H1 (cell line): Measurements from ENCODE around the gene TEKT5. TPM values are rescaled to one million over a fixed set of nuclear protein-coding genes. Genes with fewer than 3 reads are reported as not detected.
A peak's percentile ranks its signal among the peaks of the same experiment; 100 is the strongest.

Source experiments
- CTCF ChIA-PET: fragments of 300-600 bp; sonication (Branson Sonifier 250); formaldehyde crosslinking; loops from one replicate; lab custom pipeline; 2021; ENCODE audit not compliant: partially characterized antibody; lab: Charles Lee
- POLR2A ChIA-PET: fragments of 300-600 bp; sonication (Branson Sonifier 250); formaldehyde crosslinking; loops from one replicate; lab custom pipeline; 2021; ENCODE audit warnings: inconsistent platforms; ENCODE audit not compliant: partially characterized antibody; lab: Charles Lee
- DNase-seq, 2 experiments: peaks; one replicate each; pipeline versions ENCODE4 v3.0.0 to v3.0.0-alpha.2; 2010 to 2022; ENCODE audit warnings: low spot score in 2 of 2, low read depth in 1 of 2, mixed read lengths in 1 of 2
- FAIRE-seq: peaks from 2 replicates; lab custom pipeline; 2011; peaks lifted over from hg19 to GRCh38; lab: Jason Lieb, UNC
- H2AFZ ChIP-seq: 2 replicates; pipeline ENCODE4 v1.8.1; 2012; ENCODE audit warnings: low read length, inconsistent platforms
- H2AK5ac ChIP-seq: 2 replicates; pipeline ENCODE4 v1.6.1; 2013; ENCODE audit warnings: low read depth, low read length
- H2BK120ac ChIP-seq: replicated peaks from 2 replicates; pipeline ENCODE3; 2013; ENCODE audit warnings: low read depth, low read length, inconsistent platforms
- H2BK12ac ChIP-seq: 2 replicates; pipeline ENCODE4 v1.6.1; 2013; ENCODE audit warnings: low read depth, low read length
- H2BK15ac ChIP-seq: 2 replicates; pipeline ENCODE4 v1.6.1; 2013; ENCODE audit warnings: low read length
- H2BK20ac ChIP-seq: 2 replicates; pipeline ENCODE4 v1.6.1; 2013; ENCODE audit warnings: low read length
- H2BK5ac ChIP-seq: 2 replicates; pipeline ENCODE4 v1.6.1; 2013; ENCODE audit warnings: low read depth, low read length
- H3K14ac ChIP-seq: 2 replicates; pipeline ENCODE4 v1.6.1; 2013; ENCODE audit warnings: inconsistent platforms; ENCODE audit not compliant: insufficient read length
- H3K18ac ChIP-seq: 2 replicates; pipeline ENCODE4 v1.6.1; 2013; ENCODE audit warnings: low read length; ENCODE audit errors: extremely low read depth
- H3K23ac ChIP-seq: 2 replicates; pipeline ENCODE4 v1.6.1; 2013; ENCODE audit warnings: inconsistent platforms; ENCODE audit not compliant: insufficient read length
- H3K23me2 ChIP-seq: 2 replicates; pipeline ENCODE4 v1.6.1; 2013; ENCODE audit warnings: low read depth, low read length
- H3K27ac ChIP-seq: 2 replicates; pipeline ENCODE4 v1.6.1; 2011; ENCODE audit warnings: low read depth, low read length, inconsistent platforms
- H3K27me3 ChIP-seq, 4 experiments: replicated peaks in 1 of 4; 1 replicate in 1 of 4; 2 replicates in 3 of 4; pipeline versions ENCODE4 v1.6.1 to v1.8.1; 2011 to 2013; ENCODE audit warnings: low read length in 3 of 4, mild to moderate bottlenecking in 3 of 4, inconsistent platforms in 2 of 4, mixed read lengths in 2 of 4, moderate library complexity in 1 of 4; ENCODE audit not compliant: control insufficient read depth in 3 of 4, insufficient read depth in 3 of 4; ENCODE audit errors: extremely low read depth in 1 of 4
- H3K36me3 ChIP-seq, 4 experiments: 2 replicates each; pipeline versions ENCODE4 v1.6.1 to v1.8.1; 2011 to 2013; ENCODE audit warnings: mild to moderate bottlenecking in 4 of 4, low read length in 3 of 4, moderate library complexity in 2 of 4, control low read depth in 1 of 4, inconsistent platforms in 1 of 4; ENCODE audit not compliant: insufficient read depth in 4 of 4, control insufficient read depth in 2 of 4
- H3K4ac ChIP-seq: replicated peaks from 2 replicates; pipeline ENCODE3; 2013; ENCODE audit warnings: low read length, low read depth, mixed read lengths, inconsistent platforms; ENCODE audit not compliant: insufficient read length
- H3K4me1 ChIP-seq, 4 experiments: replicated peaks in 1 of 4; 1 replicate in 1 of 4; 2 replicates in 3 of 4; pipeline versions ENCODE4 v1.6.1 to v1.8.1; 2011 to 2013; ENCODE audit warnings: low read length in 3 of 4, inconsistent platforms in 2 of 4, mixed read lengths in 1 of 4; ENCODE audit not compliant: insufficient read depth in 4 of 4, control insufficient read depth in 3 of 4
- H3K4me2 ChIP-seq, 2 experiments: 2 replicates each; pipeline versions ENCODE4 v1.6.1 to v1.8.1; 2011 to 2013; ENCODE audit warnings: low read depth in 2 of 2, low read length in 2 of 2, control low read depth in 1 of 2, inconsistent platforms in 1 of 2, mild to moderate bottlenecking in 1 of 2; ENCODE audit not compliant: insufficient read depth in 1 of 2
- H3K4me3 ChIP-seq, 4 experiments: fragments of 200-600, 300-600 bp in 1 of 4; sonication (generic), shearing (Covaris generic), sonication (Bioruptor Twin) in 1 of 4; 2 replicates each; pipeline versions ENCODE4 v1.5.1 to v1.8.1; 2011 to 2016; ENCODE audit warnings: low read length in 4 of 4, low read depth in 3 of 4, control low read depth in 2 of 4, inconsistent platforms in 2 of 4, mild to moderate bottlenecking in 2 of 4, mixed read lengths in 1 of 4, moderate library complexity in 1 of 4; ENCODE audit not compliant: insufficient read depth in 2 of 4; ENCODE audit errors: extremely low read depth in 1 of 4
- H3K56ac ChIP-seq: replicated peaks from 2 replicates; pipeline ENCODE3; 2013; ENCODE audit warnings: low read depth, mild to moderate bottlenecking, mixed read lengths, low read length, inconsistent platforms; ENCODE audit not compliant: insufficient read length
- H3K79me1 ChIP-seq: 2 replicates; pipeline ENCODE4 v1.6.1; 2013; ENCODE audit warnings: low read depth, low read length, control low read depth
- H3K79me2 ChIP-seq, 2 experiments: 2 replicates each; pipeline versions ENCODE4 v1.6.1 to v1.8.1; 2012 to 2013; ENCODE audit warnings: low read length in 2 of 2, mild to moderate bottlenecking in 2 of 2, inconsistent platforms in 1 of 2; ENCODE audit not compliant: insufficient read depth in 2 of 2, control insufficient read depth in 1 of 2
- H3K9ac ChIP-seq, 4 experiments: replicated peaks in 1 of 4; 1 replicate in 1 of 4; 2 replicates in 3 of 4; pipeline versions ENCODE4 v1.6.1 to v1.8.1; 2011 to 2013; ENCODE audit warnings: low read depth in 3 of 4, low read length in 3 of 4, control low read depth in 2 of 4, mild to moderate bottlenecking in 2 of 4, moderate library complexity in 2 of 4, inconsistent platforms in 1 of 4; ENCODE audit errors: extremely low read depth in 1 of 4
- H3K9me3 ChIP-seq, 2 experiments: 2 replicates each; pipeline versions ENCODE4 v1.6.1 to v1.8.1; 2012 to 2013; ENCODE audit warnings: mild to moderate bottlenecking in 2 of 2, moderate library complexity in 2 of 2, control low read depth in 1 of 2, inconsistent platforms in 1 of 2, low read depth in 1 of 2, low read length in 1 of 2, mixed read lengths in 1 of 2; ENCODE audit not compliant: insufficient read depth in 2 of 2
- H4K20me1 ChIP-seq, 2 experiments: replicated peaks in 1 of 2; 2 replicates each; pipeline versions ENCODE3 to v1.8.1; 2011 to 2013; ENCODE audit warnings: inconsistent platforms in 2 of 2, low read length in 2 of 2, mild to moderate bottlenecking in 1 of 2; ENCODE audit not compliant: insufficient read depth in 2 of 2, control insufficient read depth in 1 of 2
- H4K5ac ChIP-seq: 2 replicates; pipeline ENCODE4 v1.6.1; 2013; ENCODE audit warnings: low read length, low read depth, mixed read lengths, inconsistent platforms; ENCODE audit not compliant: insufficient read length
- H4K8ac ChIP-seq: 2 replicates; pipeline ENCODE4 v1.8.0; 2013; ENCODE audit warnings: mild to moderate bottlenecking, moderate library complexity, low read length, inconsistent platforms; ENCODE audit not compliant: insufficient read depth; ENCODE audit errors: extremely low read depth
- H4K91ac ChIP-seq: replicated peaks from 2 replicates; pipeline ENCODE3; 2013; ENCODE audit warnings: low read length, mixed read lengths, inconsistent platforms; ENCODE audit not compliant: insufficient read length
- CEBPB ChIP-seq: IDR thresholded peaks from 2 replicates; pipeline ENCODE4 v1.6.1; 2012; ENCODE audit warnings: low read depth, low read length
- EZH2 ChIP-seq: fragments of 200-600 bp; sonication (generic); IDR thresholded peaks from 2 replicates; pipeline ENCODE4 v1.7.1; 2012; ENCODE audit warnings: low read depth, mild to moderate bottlenecking, moderate library complexity, low read length, inconsistent platforms; ENCODE audit not compliant: severe bottlenecking
- HDAC6 ChIP-seq: IDR thresholded peaks from one replicate; pipeline ENCODE4 v1.7.1; 2012; ENCODE audit warnings: low read depth, mild to moderate bottlenecking, inconsistent platforms, low read length, moderate library complexity
- RBBP5 ChIP-seq: IDR thresholded peaks from 2 replicates; pipeline ENCODE4 v1.7.1; 2012; ENCODE audit warnings: low read depth, mild to moderate bottlenecking, inconsistent platforms, low read length, moderate library complexity, borderline replicate concordance
- RXRA ChIP-seq: IDR thresholded peaks from 2 replicates; pipeline ENCODE4 v1.6.1; 2011; ENCODE audit warnings: low read depth, mild to moderate bottlenecking, low read length, moderate library complexity; ENCODE audit not compliant: insufficient read depth
- SP1 ChIP-seq: IDR thresholded peaks from 2 replicates; pipeline ENCODE4 v1.6.1; 2011; ENCODE audit warnings: low read depth, low read length
- SP4 ChIP-seq: IDR thresholded peaks from 2 replicates; pipeline ENCODE4 v1.6.1; 2012; ENCODE audit warnings: low read length, inconsistent platforms
- TAF1 ChIP-seq: IDR thresholded peaks from 2 replicates; pipeline ENCODE4 v1.6.1; 2011; ENCODE audit warnings: mild to moderate bottlenecking, low read depth, low read length
- TAF7 ChIP-seq: optimal IDR thresholded peaks from 2 replicates; pipeline ENCODE3; 2011; ENCODE audit warnings: low read depth, mild to moderate bottlenecking, inconsistent platforms, low read length, moderate library complexity, borderline replicate concordance
- TBP ChIP-seq: IDR thresholded peaks from 2 replicates; pipeline ENCODE4 v1.6.1; 2011; ENCODE audit warnings: low read depth, low read length, improper control_type of control experiment
- TEAD4 ChIP-seq: IDR thresholded peaks from 2 replicates; pipeline ENCODE4 v1.6.1; 2012; ENCODE audit warnings: low read depth, low read length, inconsistent platforms, mixed read lengths
- WGBS, 2 experiments: shearing (Covaris generic) in 1 of 2; methylation state at CpG; one replicate each; pipeline versions ENCODE4 v1.1.6 to v1.1.7; 2013 to 2015; ENCODE audit warnings: low lambda C conversion rate in 2 of 2, mixed read lengths in 2 of 2, inconsistent platforms in 1 of 2, low coverage in 1 of 2, missing lambda C conversion rate in 1 of 2; ENCODE audit not compliant: insufficient replicate concordance in 2 of 2, insufficient coverage in 1 of 2, insufficient read length in 1 of 2; ENCODE audit errors: extremely low coverage in 1 of 2, missing lambda C conversion rate in 1 of 2; 5-methylcytosine and 5-hydroxymethylcytosine counted together
- polyA plus RNA-seq, 7 experiments: library from polyadenylated mRNA; depleted of rRNA in 3 of 7; stranded (reverse) in 5 of 7; unstranded in 2 of 7; fragments of >200 nt in 5 of 7; fragments of 200-250 nt in 2 of 7; gene quantifications; 1 replicate in 5 of 7; 2 replicates in 1 of 7; 4 replicates in 1 of 7; pipeline versions ENCODE4 v1.2.1 to v1.2.3, GENCODE V29; 2011 to 2013; ENCODE audit warnings: missing spikeins in 2 of 7, mixed read lengths in 2 of 7
- total RNA-seq: library from RNA; stranded (reverse); fragmentation: NEBNext Ultra II Directional; extraction: Animal tissue kit (Norgen Biotek cat#: 25700); gene quantifications from 2 replicates; pipeline ENCODE4 v1.2.1, GENCODE V29; 2021
- TF ChIP-seq, protein P1 (sequence below), 3 experiments: IDR thresholded peaks; 1 replicate in 2 of 3; 2 replicates in 1 of 3; pipeline versions ENCODE4 v1.5.1 to v1.6.1; 2011; ENCODE audit warnings: low read length in 3 of 3, mild to moderate bottlenecking in 3 of 3, inconsistent platforms in 2 of 3, low read depth in 1 of 3, moderate library complexity in 1 of 3; ENCODE audit not compliant: insufficient read depth in 1 of 3; ENCODE audit errors: control extremely low read depth in 1 of 3

The TEKT5 gene
- total and polyA plus RNA-seq, 2 of the 8 experiments (the other 6 are each of a cell fraction or from before 2014, with no cell fraction given): 0.95 TPM; not detected in 1

GRCh38 chr16:10640934-10641333 lies 53.8 kb downstream of the TEKT5 start:
- no peak overlapping the region for H3K4ac ChIP-seq
- ChIA-PET POLR2A (interaction anchor here (0.9 to 1.8 kb wide), 2 partner anchors 22 to 46 kb away, joined by 3 read pairs; no protein-coding TSS in a partner anchor), CTCF (interaction anchor here (0.6 to 1.3 kb wide), 4 partner anchors 11 to 383 kb away, joined by 3 to 4 read pairs (median 3); no protein-coding TSS in a partner anchor)
- no peaks in the 10 kb centered on the region for H4K20me1 ChIP-seq
- no peaks in the 10 kb centered on the region for H3K79me2 ChIP-seq
- DNase-seq: no peak
- no peak overlapping the region for H2BK12ac ChIP-seq
- no peak overlapping the region for H3K27ac ChIP-seq
- H3K4me2 ChIP-seq: no peak overlapping the region
- H3K4me3 ChIP-seq: no peak overlapping the region
- 85% methylated on average over 3 of the region's 3 CpGs; no CpG with 5 or more reads in 1 of the 2 experiments for WGBS, 2 experiments
- no peak overlapping the region for H2BK120ac ChIP-seq
- H3K23ac ChIP-seq: no peak overlapping the region
- no peak for FAIRE-seq
- H2AK5ac ChIP-seq: no peak overlapping the region
- H2AFZ ChIP-seq: no peak overlapping the region
- H3K27me3 ChIP-seq: no peaks in the 10 kb centered on the region; a peak in 1 of 7 replicates
- no peak overlapping the region for H2BK5ac ChIP-seq
- no peaks in the 10 kb centered on the region for H3K36me3 ChIP-seq
- H4K8ac ChIP-seq: no peak overlapping the region
- H2BK15ac ChIP-seq: no peak overlapping the region
- H4K5ac ChIP-seq: no peak overlapping the region
- peak overlapping the region; percentile 78; the same call in 1 of the 2 replicates for H2BK20ac ChIP-seq
- peaks cover 2 to 15% (median 12%) of the 10 kb centered on the region in 4 experiments; a peak in 4 of 7 replicates for H3K4me1 ChIP-seq
- peak overlapping the region; percentile 47 for H4K91ac ChIP-seq
- H3K9me3 ChIP-seq: no peaks in the 10 kb centered on the region
- no peak overlapping the region for H3K14ac ChIP-seq
- H3K79me1 ChIP-seq: no peaks in the 10 kb centered on the region
- H3K18ac ChIP-seq: no peak overlapping the region
- H3K23me2 ChIP-seq: no peaks in the 10 kb centered on the region
- H3K56ac ChIP-seq: no peak overlapping the region
- no peak overlapping the region for H3K9ac ChIP-seq
- no peak for TF ChIP-seq TEAD4
- no peak for TF ChIP-seq SP4
- no peak for TF ChIP-seq TAF1
- TF ChIP-seq HDAC6: no peak
- no peak for TF ChIP-seq SP1
- no peak for TF ChIP-seq EZH2
- TF ChIP-seq, protein P1, sequence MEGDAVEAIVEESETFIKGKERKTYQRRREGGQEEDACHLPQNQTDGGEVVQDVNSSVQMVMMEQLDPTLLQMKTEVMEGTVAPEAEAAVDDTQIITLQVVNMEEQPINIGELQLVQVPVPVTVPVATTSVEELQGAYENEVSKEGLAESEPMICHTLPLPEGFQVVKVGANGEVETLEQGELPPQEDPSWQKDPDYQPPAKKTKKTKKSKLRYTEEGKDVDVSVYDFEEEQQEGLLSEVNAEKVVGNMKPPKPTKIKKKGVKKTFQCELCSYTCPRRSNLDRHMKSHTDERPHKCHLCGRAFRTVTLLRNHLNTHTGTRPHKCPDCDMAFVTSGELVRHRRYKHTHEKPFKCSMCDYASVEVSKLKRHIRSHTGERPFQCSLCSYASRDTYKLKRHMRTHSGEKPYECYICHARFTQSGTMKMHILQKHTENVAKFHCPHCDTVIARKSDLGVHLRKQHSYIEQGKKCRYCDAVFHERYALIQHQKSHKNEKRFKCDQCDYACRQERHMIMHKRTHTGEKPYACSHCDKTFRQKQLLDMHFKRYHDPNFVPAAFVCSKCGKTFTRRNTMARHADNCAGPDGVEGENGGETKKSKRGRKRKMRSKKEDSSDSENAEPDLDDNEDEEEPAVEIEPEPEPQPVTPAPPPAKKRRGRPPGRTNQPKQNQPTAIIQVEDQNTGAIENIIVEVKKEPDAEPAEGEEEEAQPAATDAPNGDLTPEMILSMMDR (IDR thresholded peaks at IDR 0.05; ENCODE audit: control extremely low read depth in 1 of 3, insufficient read depth in 1 of 3, low read depth in 1 of 3, low read length in 3 of 3): no peak
- TF ChIP-seq TBP: no peak
- TF ChIP-seq RXRA: no peak
- TF ChIP-seq CEBPB: no peak
- no peak for TF ChIP-seq RBBP5
- no peak for TF ChIP-seq TAF7
